ENCODE results near the gene MT1E.
"Not testable (repeated sequence)": the region's sequence is repeated elsewhere in the genome, so short reads cannot be mapped to it uniquely, and the experiment has no call there.

MT1E gene

DNA sequence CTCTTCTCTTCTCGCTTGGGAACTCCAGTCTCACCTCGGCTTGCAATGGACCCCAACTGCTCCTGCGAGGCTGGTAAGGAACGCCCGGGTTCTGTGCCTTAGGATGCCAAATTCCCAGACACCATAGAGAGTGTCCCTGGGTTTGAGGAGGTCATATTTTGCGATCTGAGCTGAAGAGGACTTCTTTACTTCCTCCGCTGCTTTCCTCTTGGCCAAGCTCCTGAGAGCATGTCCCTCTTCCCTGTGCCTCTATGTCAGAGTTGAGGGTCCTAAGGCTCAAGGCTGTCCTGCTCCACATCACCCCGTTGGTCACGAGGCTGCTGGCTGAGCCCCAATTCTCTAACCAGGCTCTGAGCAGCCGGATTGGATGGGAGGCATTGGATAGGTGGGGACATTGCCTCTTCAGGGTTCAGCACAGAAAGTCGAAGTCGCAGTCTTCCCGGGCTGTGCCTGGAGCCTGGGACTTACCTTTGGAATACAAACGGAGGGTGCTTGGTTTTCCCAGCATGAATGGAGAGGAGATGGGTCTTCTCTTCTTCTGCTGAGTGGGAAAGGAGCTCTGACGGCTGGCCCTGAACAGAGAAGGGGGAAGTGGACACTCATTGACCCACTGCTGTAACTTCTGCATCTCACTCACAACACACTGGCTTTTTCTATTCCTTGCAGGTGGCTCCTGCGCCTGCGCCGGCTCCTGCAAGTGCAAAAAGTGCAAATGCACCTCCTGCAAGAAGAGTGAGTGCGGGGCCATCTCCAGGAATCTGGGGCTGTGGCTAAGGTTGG is 44.4 kb downstream of the MT1E start:
- no peak for DNase-seq

DNA sequence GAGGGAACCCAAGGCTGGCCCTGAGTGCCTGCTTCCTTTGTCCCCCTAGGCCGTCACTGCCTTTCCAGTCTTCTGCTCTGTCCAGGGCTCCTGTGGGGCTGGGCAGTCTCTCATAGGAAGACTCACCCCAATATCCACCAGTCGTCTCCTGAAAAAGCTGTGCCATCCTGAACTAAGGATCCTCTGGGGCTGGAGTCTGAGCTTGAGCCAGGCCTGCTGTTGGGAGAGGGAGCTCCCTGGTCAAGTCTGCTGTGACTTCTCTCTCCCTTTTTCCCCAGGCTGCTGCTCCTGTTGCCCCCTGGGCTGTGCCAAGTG is 45.0 kb downstream of the MT1E start:
- no peak for DNase-seq

DNA sequence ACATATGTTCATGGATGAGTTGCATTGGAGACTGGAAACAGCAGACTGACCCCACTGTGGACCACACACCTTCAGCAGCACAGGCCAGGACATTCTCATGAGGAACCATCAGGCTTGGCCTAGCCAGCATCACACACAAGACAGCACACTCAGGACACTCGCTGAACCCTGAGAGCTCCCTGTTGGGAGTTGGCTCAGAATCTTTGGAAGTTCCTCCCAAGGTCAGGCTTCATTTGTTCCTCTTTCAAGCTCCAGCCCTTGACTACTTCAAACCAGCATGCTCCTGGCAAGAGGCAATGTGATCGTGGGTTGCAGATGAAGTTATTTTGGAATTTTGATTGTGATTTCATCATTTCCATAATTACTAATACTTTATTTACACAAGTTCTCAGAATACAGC is 46.1 kb downstream of the MT1E start:
- not testable (repeated sequence) for DNase-seq

DNA sequence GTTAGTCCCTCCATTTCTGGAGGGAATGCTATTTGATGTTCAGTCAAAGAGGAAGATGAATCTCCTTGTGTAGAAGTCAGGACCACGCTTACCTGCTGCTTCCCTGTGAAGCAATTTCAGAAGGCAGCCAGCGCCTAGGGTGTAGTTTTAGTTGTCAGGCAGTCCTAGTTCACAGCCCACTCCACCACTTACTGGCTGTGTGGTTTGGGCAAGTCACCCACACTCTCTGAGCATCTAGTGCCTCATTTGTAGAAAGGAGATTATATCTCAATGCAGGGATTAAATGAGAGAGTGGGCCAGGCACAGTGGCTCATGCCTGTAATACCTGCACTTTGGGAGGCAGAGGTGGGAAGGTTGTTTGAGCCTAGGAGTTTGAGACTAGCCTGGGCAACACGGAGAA is 46.6 kb downstream of the MT1E start:
- not testable (repeated sequence) for DNase-seq

DNA sequence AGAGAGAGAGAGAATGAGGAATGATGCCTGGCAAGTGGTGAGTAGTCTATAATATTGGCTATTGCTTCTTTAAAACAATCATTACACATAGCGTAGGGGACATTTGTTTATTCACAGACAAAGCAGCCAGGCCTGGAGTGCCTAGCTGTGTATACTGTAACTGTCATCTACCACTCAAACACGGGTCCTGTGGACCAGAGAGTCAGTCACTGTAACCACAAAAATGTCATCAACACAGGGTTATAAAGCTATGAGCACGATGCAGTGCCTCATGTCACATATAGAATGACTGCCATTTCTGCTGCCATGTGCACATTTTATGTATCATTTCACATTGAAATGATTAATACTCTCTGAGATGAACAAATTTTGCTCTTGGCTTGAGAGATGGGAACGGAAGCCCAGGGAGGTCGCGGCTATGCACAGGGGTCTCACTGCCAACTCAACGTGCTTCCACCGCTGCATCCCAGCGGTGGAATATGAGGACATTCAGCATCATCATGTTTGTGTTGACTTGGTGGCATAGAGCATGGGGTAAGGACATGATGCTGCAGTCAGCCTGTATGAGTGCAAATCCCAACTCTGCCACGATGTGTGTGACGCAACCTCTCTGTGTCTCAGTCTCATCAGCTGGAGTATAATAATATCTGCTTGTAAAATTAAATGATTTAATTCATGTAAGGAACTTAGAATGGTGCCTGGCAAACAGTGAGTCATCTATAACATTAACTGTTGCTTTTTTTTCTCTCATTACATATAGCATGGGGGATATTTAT is 47.4 kb downstream of the MT1E start:
- DNase-seq, result no peak

DNA sequence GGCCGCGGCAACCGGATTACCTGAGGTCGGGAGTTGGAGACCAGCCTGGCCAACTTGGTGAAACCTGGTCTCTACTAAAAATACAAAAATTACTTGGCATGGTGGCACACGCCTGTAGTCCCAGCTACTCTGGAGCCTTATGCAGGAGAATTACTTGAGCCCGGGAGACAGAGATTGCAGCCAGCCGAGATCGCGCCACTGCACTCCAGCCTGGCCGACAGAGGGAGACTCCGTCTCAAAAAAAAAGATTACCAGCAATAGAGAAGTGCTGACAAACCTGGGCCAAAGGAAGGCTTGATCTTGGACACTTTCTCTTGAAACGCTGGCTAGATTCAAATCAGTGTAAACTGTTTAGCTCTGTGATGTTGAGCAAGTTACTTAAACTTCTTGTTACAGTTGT is 48.3 kb downstream of the MT1E start:
- peak in 3 of 51 donors; percentile 6 to 22 (median 14) for DNase-seq

DNA sequence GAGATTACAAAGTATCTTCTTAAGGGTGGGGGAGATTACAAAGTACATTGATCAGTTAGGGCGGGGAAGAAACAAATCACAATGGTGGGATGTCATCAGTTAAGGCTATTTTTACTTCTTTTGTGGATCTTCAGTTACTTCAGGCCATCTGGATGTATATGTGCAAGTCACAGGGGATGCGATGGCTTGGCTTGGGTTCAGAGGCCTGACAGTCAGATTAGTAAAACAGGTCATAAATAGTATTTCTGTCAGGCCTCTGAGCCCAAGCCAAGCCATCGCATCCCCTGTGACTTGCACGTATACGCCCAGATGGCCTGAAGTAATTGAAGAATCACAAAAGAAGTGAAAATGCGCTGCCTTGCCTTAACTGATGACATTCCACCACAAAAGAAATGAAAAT is 49.0 kb downstream of the MT1E start:
- DNase-seq, result not testable (repeated sequence)

DNA sequence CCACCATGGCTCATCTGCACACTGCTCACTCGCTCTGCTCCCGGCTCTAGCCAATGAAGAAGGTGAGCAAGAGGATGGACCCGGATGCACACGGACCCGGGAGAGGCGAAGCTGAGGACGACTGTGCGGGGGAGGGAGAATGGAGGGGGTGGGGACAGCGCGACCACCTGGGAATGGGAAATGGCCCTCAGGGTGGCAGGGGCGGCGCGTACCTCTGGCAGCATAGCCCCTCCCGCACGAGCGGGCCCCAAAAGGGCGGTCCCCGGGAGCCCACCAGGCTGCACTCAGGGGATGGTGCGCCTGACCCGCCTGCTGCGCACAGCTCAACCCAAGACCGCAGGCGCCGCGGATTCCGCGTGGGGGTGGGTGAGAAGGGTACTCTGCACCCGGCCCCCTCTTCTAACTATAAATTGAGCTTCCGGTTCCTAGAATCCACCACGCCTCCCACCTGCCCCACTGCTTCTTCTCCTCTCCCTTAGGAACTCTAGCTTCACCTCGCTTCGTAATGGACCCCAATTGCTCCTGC is 50.2 kb downstream of the MT1E start:
- DNase-seq, result no peak

Data from hypothalamus (tissue), 51 donors.